NCI-H2227 treated with DMSO at 0.1 percent for 48 hours (cell line): Measurements from ENCODE around the gene FBXW11.
A peak's percentile ranks its signal among the peaks of the same experiment; 100 is the strongest.

Experiments used
- DNase-seq: peaks from one replicate; lab custom pipeline; 2025; lab: John Stamatoyannopoulos, UW

The FBXW11 gene

GRCh38 chr5:171867786-171868185, 138.7 kb downstream of the FBXW11 start:
- no peak for DNase-seq

GRCh38 chr5:171865471-171865870, 141.0 kb downstream of the FBXW11 start:
- DNase-seq = no peak

- DNase-seq = no peak
Observed at GRCh38 chr5:171863935-171864334, 142.5 kb downstream of the FBXW11 start.

GRCh38 chr5:171862624-171863023, 143.8 kb downstream of the FBXW11 start:
- no peak for DNase-seq

- no peak for DNase-seq
Observed at GRCh38 chr5:171861381-171861780, 145.1 kb downstream of the FBXW11 start.

- no peak for DNase-seq
Observed at GRCh38 chr5:171858303-171858702, 148.1 kb downstream of the FBXW11 start.

GRCh38 chr5:171857489-171857876, 149.0 kb downstream of the FBXW11 start:
- DNase-seq = peak; percentile 12

GRCh38 chr5:171855798-171856763, 150.4 kb downstream of the FBXW11 start:
- no peak for DNase-seq

- no peak for DNase-seq
Observed at GRCh38 chr5:171855265-171855664, 151.2 kb downstream of the FBXW11 start.

- no peak for DNase-seq
Observed at GRCh38 chr5:171852255-171852681, 154.2 kb downstream of the FBXW11 start.

GRCh38 chr5:171851251-171851650, 155.2 kb downstream of the FBXW11 start:
- DNase-seq = no peak

GRCh38 chr5:171850324-171850947, 156.0 kb downstream of the FBXW11 start:
- no peak for DNase-seq

GRCh38 chr5:171849585-171850323, 156.7 kb downstream of the FBXW11 start:
- DNase-seq = no peak

- no peak for DNase-seq
Observed at GRCh38 chr5:171848911-171849520, 157.4 kb downstream of the FBXW11 start.

- DNase-seq = no peak
Observed at GRCh38 chr5:171848486-171848885, 158.0 kb downstream of the FBXW11 start.

- DNase-seq = no peak
Observed at GRCh38 chr5:171848006-171848405, 158.4 kb downstream of the FBXW11 start.

GRCh38 chr5:171847026-171847425, 159.4 kb downstream of the FBXW11 start:
- DNase-seq = no peak

GRCh38 chr5:171846323-171846722, 160.1 kb downstream of the FBXW11 start:
- no peak for DNase-seq

GRCh38 chr5:171845857-171846256, 160.6 kb downstream of the FBXW11 start:
- no peak for DNase-seq

- no peak for DNase-seq
Observed at GRCh38 chr5:171845040-171845630, 161.3 kb downstream of the FBXW11 start.

GRCh38 chr5:171842777-171843328, 163.6 kb downstream of the FBXW11 start:
- DNase-seq = no peak
